ENCODE measurements around the gene AKTIP. TPM values are rescaled to one million over a fixed set of nuclear protein-coding genes. Genes with fewer than 3 reads are reported as not detected.

AKTIP gene
- total and polyA plus RNA-seq, 2 of the 4 experiments (the other 2 are of a cell fraction): 17.7 to 19.9 TPM

DNA sequence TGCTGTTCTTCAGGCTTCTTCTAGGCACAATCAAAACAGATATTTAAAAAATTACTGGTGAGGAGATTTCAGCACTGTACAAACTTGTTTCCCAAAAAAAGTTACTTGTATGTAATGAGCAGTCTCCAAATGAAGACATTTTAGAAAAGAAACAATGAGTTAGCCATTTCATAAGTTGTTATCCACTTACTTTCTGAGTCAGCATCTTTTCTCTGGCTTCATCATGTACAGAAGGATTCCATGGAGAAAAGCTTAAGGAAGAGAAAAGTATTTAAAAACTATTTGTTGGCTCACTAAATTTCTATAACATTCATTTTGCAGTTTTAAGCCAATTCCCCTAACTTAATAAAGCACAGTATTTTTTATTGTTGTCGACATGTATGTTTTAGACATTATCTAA lies 10.5 kb downstream of the AKTIP start:
- CTCF ChIA-PET: no interaction called here
- H4K91ac ChIP-seq (ENCODE audit: insufficient read depth, low read depth, low read length): no peak overlapping the region

More for the DNA sequence above, 10.5 kb downstream of the AKTIP start:
- no peaks in the 10 kb centered on the region; a peak in 1 of 4 replicates for H3K79me1 ChIP-seq (ENCODE audit: low read depth in 1 of 2, low read length in 2 of 2)
- H3K27me3 ChIP-seq (ENCODE audit: control insufficient read depth, insufficient read depth, low read length): no peaks in the 10 kb centered on the region
- in situ Hi-C loops (cut with MboI; ENCODE audit: low sequenced_read_pairs) (no loop called here), dilution Hi-C loops (cut with HindIII; ENCODE audit: low sequenced_read_pairs, unreplicated experiment) (no loop called here), intact Hi-C loops (cut with micrococcal nuclease) (no loop called here)
- POLR2A ChIA-PET (ENCODE audit: unreplicated experiment): no interaction called here
- H3K27ac ChIP-seq (ENCODE audit: insufficient read depth, low read length): no peak overlapping the region
- peaks cover 39% of the 10 kb centered on the region for H3K36me3 ChIP-seq (ENCODE audit: control insufficient read depth, insufficient read depth, low read length)
- no peak overlapping the region for H2AFZ ChIP-seq (replicated peaks; ENCODE audit: low read length, poor library complexity)
- H3K18ac ChIP-seq (ENCODE audit: low read depth, low read length): no peak overlapping the region
- H4K20me1 ChIP-seq (ENCODE audit: insufficient read depth, low read length): no peaks in the 10 kb centered on the region
- no peak overlapping the region for H3K23ac ChIP-seq (ENCODE audit: low read depth, low read length)
- no peaks in the 10 kb centered on the region for H3K9me1 ChIP-seq (ENCODE audit: insufficient read depth, low read length)
- no peak overlapping the region for H2BK15ac ChIP-seq (ENCODE audit: low read depth, low read length)
- H2AK9ac ChIP-seq (replicated peaks; ENCODE audit: low read depth, low read length, poor library complexity): no peak overlapping the region
- no peak overlapping the region for H2BK5ac ChIP-seq (ENCODE audit: low read depth, low read length, poor library complexity, severe bottlenecking)
- H4K5ac ChIP-seq (ENCODE audit: low read depth, low read length): no peak overlapping the region
- DNase-seq (no peak), ATAC-seq (ENCODE audit: low read depth) (no peak)
- no peak overlapping the region for H3K4ac ChIP-seq (ENCODE audit: low read depth, low read length)
- no peak overlapping the region for H3K4me2 ChIP-seq (ENCODE audit: low read depth, low read length)
- TF ChIP-seq ELK1 (IDR thresholded peaks at IDR 0.05; ENCODE audit: borderline replicate concordance, low read depth, low read length) (no peak), MAFK (IDR thresholded peaks at IDR 0.05; ENCODE audit: low read depth, low read length) (peak; percentile 45; the same call in 1 of the 2 replicates)
- no CpG with 5 or more reads among the region's 1 CpG for WGBS, 2 experiments (ENCODE audit: extremely low coverage in 2 of 2, insufficient read length in 1 of 2)
- H3K56ac ChIP-seq (ENCODE audit: extremely low read depth, insufficient read depth, low read length): no peak overlapping the region
- no peak overlapping the region for H3K4me3 ChIP-seq (ENCODE audit: insufficient read depth, low read depth, low read length)
- no TSS peak for BruUV-seq (replicated peaks)
- no peak overlapping the region for H3K14ac ChIP-seq (replicated peaks; ENCODE audit: low read depth, low read length)
- H4K8ac ChIP-seq (ENCODE audit: low read depth in 2 of 2, low read length in 2 of 2): no peak overlapping the region
- H2BK120ac ChIP-seq (ENCODE audit: low read depth, low read length): no peak overlapping the region
- no peak overlapping the region for H2AK5ac ChIP-seq (ENCODE audit: low read depth, low read length)
- H2BK20ac ChIP-seq (ENCODE audit: low read depth, low read length): no peak overlapping the region
- peaks cover 2% of the 10 kb centered on the region; the same call in 1 of the 2 replicates for H3K4me1 ChIP-seq (ENCODE audit: control insufficient read depth, insufficient read depth, low read length)
- H3K9ac ChIP-seq (ENCODE audit: low read depth, low read length): no peak overlapping the region
- H3K9me3 ChIP-seq (ENCODE audit: control insufficient read depth, insufficient read depth, low read length): no peaks in the 10 kb centered on the region
